Hepatocyte (in vitro differentiated cells): ENCODE data around the gene CDON.

Source experiments
- CTCF ChIP-seq: fragments of 200-600 bp; sonication (generic); IDR thresholded peaks from 2 replicates; pipeline ENCODE4 v1.5.1; 2016; ENCODE audit warnings: antibody characterized with exemption, mild to moderate bottlenecking; ENCODE audit not compliant: poor library complexity
- EZH2 ChIP-seq: fragments of 200-600 bp; sonication (generic); IDR thresholded peaks from 2 replicates; pipeline ENCODE4 v1.6.1; 2016; ENCODE audit warnings: antibody characterized with exemption, mild to moderate bottlenecking, borderline replicate concordance
- EZH2phosphoT487 ChIP-seq: fragments of 200-600 bp; sonication (generic); IDR thresholded peaks from one replicate; pipeline ENCODE4 v1.6.1; 2018; ENCODE audit warnings: antibody characterized with exemption, mild to moderate bottlenecking, low read depth, moderate library complexity; ENCODE audit not compliant: unreplicated experiment, severe bottlenecking

GRCh38 chr11:125977333-125977732 lies 85.3 kb downstream of the CDON start:
- TF ChIP-seq EZH2: no peak
- no peak for TF ChIP-seq EZH2phosphoT487
- TF ChIP-seq CTCF: no peak
